Neural crest cell (in vitro differentiated cells): ENCODE measurements around the gene ATXN1L. TPM values are rescaled to one million over a fixed set of nuclear protein-coding genes. Genes with fewer than 3 reads are reported as not detected.

Experiments
- DNase-seq: peaks from one replicate; pipeline ENCODE4 v3.0.0; 2021; ENCODE audit warnings: low read depth, mixed read lengths, low spot score
- H3K27ac Mint-ChIP-seq: one replicate; pipeline ENCODE4 v1.8.0; 2021; ENCODE audit warnings: mild to moderate bottlenecking, mixed read lengths; ENCODE audit not compliant: unreplicated experiment
- H3K27me3 Mint-ChIP-seq: 2 replicates; pipeline ENCODE4 v1.8.0; 2021; ENCODE audit warnings: low read depth, mild to moderate bottlenecking, mixed read lengths
- H3K36me3 Mint-ChIP-seq: 2 replicates; pipeline ENCODE4 v1.8.0; 2021; ENCODE audit warnings: low read depth, mild to moderate bottlenecking, mixed read lengths
- H3K4me1 Mint-ChIP-seq: 2 replicates; pipeline ENCODE4 v1.8.0; 2021; ENCODE audit warnings: mixed read lengths
- H3K4me3 Mint-ChIP-seq: one replicate; pipeline ENCODE4 v1.8.0; 2021; ENCODE audit warnings: mild to moderate bottlenecking, mixed read lengths
- H3K9me3 Mint-ChIP-seq: 2 replicates; pipeline ENCODE4 v1.8.0; 2021; ENCODE audit warnings: mixed read lengths
- CTCF ChIP-seq: fragments of 200-600 bp; sonication (generic); conservative IDR thresholded peaks from 2 replicates; pipeline ENCODE4 v1.5.0; 2021; ENCODE audit warnings: antibody characterized with exemption, mild to moderate bottlenecking
- total RNA-seq: library from RNA; stranded (reverse); gene quantifications from 2 replicates; pipeline ENCODE4 v1.2.1, GENCODE V29; 2021

The ATXN1L gene
- total RNA-seq, 1 donor from 2014 or later = 28.4 TPM

- peaks cover 28% of the 10 kb centered on the region for H3K4me1 Mint-ChIP-seq
- H3K36me3 Mint-ChIP-seq = no peaks in the 10 kb centered on the region
- TF ChIP-seq CTCF = peak; percentile 89
- DNase-seq = peak; percentile 78
- no peaks in the 10 kb centered on the region for H3K27me3 Mint-ChIP-seq
- H3K4me3 Mint-ChIP-seq = peak overlapping the region; percentile 91
- no peaks in the 10 kb centered on the region for H3K9me3 Mint-ChIP-seq
- H3K27ac Mint-ChIP-seq = peak overlapping the region; percentile 63
Observed at GRCh38 chr16:71882505-71883167, 36.9 kb downstream of the ATXN1L start.

GRCh38 chr16:71883168-71883848 lies 37.5 kb downstream of the ATXN1L start:
- TF ChIP-seq CTCF = peak; percentile 64
- H3K4me1 Mint-ChIP-seq = peaks cover 28% of the 10 kb centered on the region
- H3K27me3 Mint-ChIP-seq = no peaks in the 10 kb centered on the region
- no peaks in the 10 kb centered on the region for H3K9me3 Mint-ChIP-seq
- peak overlapping the region; percentile 91 for H3K4me3 Mint-ChIP-seq
- H3K36me3 Mint-ChIP-seq = no peaks in the 10 kb centered on the region
- H3K27ac Mint-ChIP-seq = peak overlapping the region; percentile 63
- peak; percentile 43 for DNase-seq

- DNase-seq = peak; percentile 84
- no peaks in the 10 kb centered on the region for H3K36me3 Mint-ChIP-seq
- peak within 1 kb of the TSS; percentile 95 for H3K27ac Mint-ChIP-seq
- no peaks in the 10 kb centered on the region for H3K9me3 Mint-ChIP-seq
- peaks cover 28% of the 10 kb centered on the region for H3K4me1 Mint-ChIP-seq
- H3K4me3 Mint-ChIP-seq = peak within 1 kb of the TSS; percentile 96
- no peak for TF ChIP-seq CTCF
- no peaks in the 10 kb centered on the region for H3K27me3 Mint-ChIP-seq
Observed at GRCh38 chr16:71883849-71884638, 38.3 kb downstream of the ATXN1L start, which contains the start of gene ZNF821. ZNF821 (minus strand) TSS chr16:71884182; CDS start chr16:71879946, 4,236 bp downstream.

GRCh38 chr16:71885261-71885650 lies 39.5 kb downstream of the ATXN1L start:
- no peak for TF ChIP-seq CTCF
- H3K36me3 Mint-ChIP-seq = no peaks in the 10 kb centered on the region
- H3K27me3 Mint-ChIP-seq = no peaks in the 10 kb centered on the region
- H3K4me1 Mint-ChIP-seq = peaks cover 28% of the 10 kb centered on the region
- H3K9me3 Mint-ChIP-seq = no peaks in the 10 kb centered on the region
- no peak overlapping the region for H3K27ac Mint-ChIP-seq
- H3K4me3 Mint-ChIP-seq = peak overlapping the region; percentile 96
- DNase-seq = no peak

- no peak for DNase-seq
- H3K9me3 Mint-ChIP-seq = no peaks in the 10 kb centered on the region
- TF ChIP-seq CTCF = no peak
- no peaks in the 10 kb centered on the region for H3K27me3 Mint-ChIP-seq
- no peak overlapping the region for H3K27ac Mint-ChIP-seq
- peak overlapping the region; percentile 41 for H3K4me3 Mint-ChIP-seq
- H3K4me1 Mint-ChIP-seq = peaks cover 15% of the 10 kb centered on the region
- no peaks in the 10 kb centered on the region for H3K36me3 Mint-ChIP-seq
Observed at GRCh38 chr16:71889147-71889546, 43.4 kb downstream of the ATXN1L start.
